Central memory CD8-positive, alpha-beta T cell (primary cell): ENCODE results near the gene ALK.

Experiments
- ATAC-seq: fragments of 150-1000 bp; cut with Tn5 transposase; replicated peaks from 2 replicates; pipeline ENCODE4 v1.10.0; 2022; ENCODE audit warnings: mild to moderate bottlenecking, moderate FRiP score, moderate number of reproducible peaks; ENCODE audit not compliant: poor library complexity, severe bottlenecking; ENCODE audit errors: extremely low read depth
- DNase-seq, 2 donors: peaks; one replicate each; pipeline ENCODE4 v3.0.0; 2021; ENCODE audit warnings: low spot score in 2 of 2
- H3K27ac Mint-ChIP-seq: one replicate; pipeline ENCODE4 v1.8.0; 2022; ENCODE audit warnings: low read depth, mild to moderate bottlenecking, moderate library complexity, mixed read lengths
- H3K27me3 Mint-ChIP-seq: one replicate; pipeline ENCODE4 v1.8.0; 2022; ENCODE audit warnings: mixed read lengths
- H3K36me3 Mint-ChIP-seq: one replicate; pipeline ENCODE4 v1.8.0; 2022; ENCODE audit warnings: mild to moderate bottlenecking, moderate library complexity, mixed read lengths; ENCODE audit not compliant: insufficient read depth
- H3K4me1 Mint-ChIP-seq: one replicate; pipeline ENCODE4 v1.8.0; 2022; ENCODE audit warnings: mixed read lengths
- H3K4me3 Mint-ChIP-seq: one replicate; pipeline ENCODE4 v1.8.0; 2022; ENCODE audit warnings: mild to moderate bottlenecking, moderate library complexity, mixed read lengths
- H3K9me3 Mint-ChIP-seq: one replicate; pipeline ENCODE4 v1.8.0; 2022; ENCODE audit warnings: mixed read lengths

The ALK gene

DNA sequence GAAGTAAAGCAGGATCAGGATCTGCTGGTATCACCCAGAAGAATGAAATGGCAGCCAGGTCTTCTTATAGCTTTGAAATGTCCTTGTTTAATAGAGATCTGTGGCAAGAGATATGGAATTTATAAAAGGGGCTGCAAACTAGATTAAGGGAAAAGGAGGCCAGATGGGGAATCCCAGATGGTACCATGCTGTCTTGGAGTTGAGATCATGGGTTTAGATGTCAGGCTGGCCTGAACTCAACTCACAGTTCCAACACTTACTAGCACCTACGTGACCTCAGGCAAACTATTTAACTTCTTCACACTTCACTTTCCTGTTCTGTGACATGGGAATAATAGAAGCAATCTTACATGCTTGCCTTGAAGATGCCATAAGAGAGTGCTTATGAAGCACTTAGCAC, 188.2 kb downstream of the ALK start:
- ATAC-seq (no peak), DNase-seq (no peak)
- H3K36me3 Mint-ChIP-seq = no peaks in the 10 kb centered on the region
- H3K9me3 Mint-ChIP-seq = no peaks in the 10 kb centered on the region
- no peak overlapping the region for H3K27ac Mint-ChIP-seq
- peaks cover 86% of the 10 kb centered on the region for H3K27me3 Mint-ChIP-seq
- no peak overlapping the region for H3K4me3 Mint-ChIP-seq
- H3K4me1 Mint-ChIP-seq = no peaks in the 10 kb centered on the region

DNA sequence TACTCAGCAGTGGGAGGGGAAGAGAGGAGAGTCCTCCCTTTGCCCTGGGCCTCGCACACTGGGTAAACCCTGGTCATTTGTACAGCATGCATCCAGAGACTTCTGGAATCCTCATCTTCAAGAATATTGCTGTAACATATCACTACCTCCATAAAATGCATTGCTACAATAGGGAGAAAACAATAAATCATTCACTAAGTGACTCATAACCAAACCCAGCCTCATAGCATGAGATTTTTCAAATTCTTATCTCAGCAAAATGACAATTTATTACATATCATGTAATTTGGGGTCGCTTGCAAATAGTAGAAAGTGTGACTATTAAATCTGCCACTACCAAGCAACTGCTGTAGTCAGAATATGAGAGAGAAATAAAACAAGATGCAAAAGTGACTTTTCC, 189.4 kb downstream of the ALK start:
- no peaks in the 10 kb centered on the region for H3K36me3 Mint-ChIP-seq
- ATAC-seq = no peak
- H3K27me3 Mint-ChIP-seq = peaks cover 86% of the 10 kb centered on the region
- DNase-seq = no peak
- no peak overlapping the region for H3K27ac Mint-ChIP-seq
- H3K9me3 Mint-ChIP-seq = no peaks in the 10 kb centered on the region
- H3K4me3 Mint-ChIP-seq = no peak overlapping the region
- H3K4me1 Mint-ChIP-seq = no peaks in the 10 kb centered on the region

DNA sequence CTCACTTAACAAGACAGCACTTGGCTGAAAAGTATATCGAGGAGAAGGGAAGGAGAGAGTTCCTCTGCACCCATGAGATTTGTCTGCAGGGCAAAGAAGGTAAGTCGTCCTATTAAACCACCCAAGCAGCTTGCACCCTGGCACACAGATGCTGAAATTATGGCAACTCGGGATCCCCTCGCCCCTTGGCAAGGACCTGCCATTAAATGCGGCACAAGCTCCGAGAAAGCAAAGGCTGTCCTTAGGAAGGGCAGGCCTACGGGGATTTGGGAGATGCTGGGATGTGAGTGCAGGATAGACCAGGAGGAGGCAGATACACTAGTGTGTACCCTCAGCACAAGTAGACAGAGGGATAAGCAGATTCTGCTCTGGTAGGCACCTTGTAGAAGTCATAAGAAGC, 191.5 kb downstream of the ALK start:
- Mint-ChIP-seq H3K27me3 (peaks cover 79% of the 10 kb centered on the region), H3K4me3 (no peak overlapping the region), H3K36me3 (no peaks in the 10 kb centered on the region), H3K4me1 (no peaks in the 10 kb centered on the region), H3K27ac (no peak overlapping the region), H3K9me3 (no peaks in the 10 kb centered on the region)
- no peak for DNase-seq
- ATAC-seq = no peak

DNA sequence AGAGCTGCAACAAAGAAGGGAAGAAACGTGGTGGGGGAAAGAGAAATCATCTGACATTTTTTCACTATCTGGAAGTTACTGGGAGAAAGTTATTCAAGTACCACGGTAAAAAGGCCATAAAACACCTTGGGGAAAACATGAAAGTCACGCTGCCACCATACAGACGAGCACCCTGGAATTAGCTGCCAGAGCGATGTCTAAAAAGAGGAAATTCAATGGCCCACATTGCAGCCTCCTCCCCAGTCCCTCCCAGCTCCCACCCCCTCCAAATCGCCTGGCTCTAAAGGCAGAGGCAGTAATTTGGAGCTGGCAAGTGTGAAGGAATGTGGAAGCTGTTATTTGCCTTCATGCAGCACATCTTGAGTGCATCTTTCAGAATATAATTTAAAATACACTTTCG, 192.0 kb downstream of the ALK start:
- Mint-ChIP-seq H3K9me3 (no peaks in the 10 kb centered on the region), H3K4me1 (no peaks in the 10 kb centered on the region), H3K27ac (no peak overlapping the region), H3K27me3 (peaks cover 79% of the 10 kb centered on the region), H3K36me3 (no peaks in the 10 kb centered on the region), H3K4me3 (no peak overlapping the region)
- ATAC-seq = no peak
- no peak for DNase-seq

DNA sequence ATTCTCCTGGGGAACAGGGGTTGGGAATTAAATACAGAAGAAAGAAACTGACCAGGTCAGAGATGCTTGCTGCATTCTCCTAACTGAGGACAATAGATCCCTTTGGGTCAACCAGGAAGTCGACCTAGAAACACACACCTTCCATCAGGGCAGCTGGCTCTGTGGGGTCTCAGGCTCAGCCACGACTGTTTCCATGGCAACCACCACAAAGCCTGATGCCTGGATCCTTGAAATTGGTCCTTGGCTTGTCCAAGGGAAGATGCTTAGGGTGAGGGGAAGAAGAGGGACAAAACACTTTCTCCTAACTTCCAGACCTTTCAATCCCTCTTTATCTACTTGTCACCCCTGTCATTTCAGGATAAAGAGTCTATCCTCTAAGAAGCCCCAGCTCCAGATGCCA, 194.4 kb downstream of the ALK start:
- no peak for ATAC-seq
- Mint-ChIP-seq H3K27me3 (peaks cover 81% of the 10 kb centered on the region), H3K9me3 (no peaks in the 10 kb centered on the region), H3K36me3 (no peaks in the 10 kb centered on the region), H3K4me3 (no peak overlapping the region), H3K27ac (no peak overlapping the region), H3K4me1 (no peaks in the 10 kb centered on the region)
- DNase-seq = no peak

DNA sequence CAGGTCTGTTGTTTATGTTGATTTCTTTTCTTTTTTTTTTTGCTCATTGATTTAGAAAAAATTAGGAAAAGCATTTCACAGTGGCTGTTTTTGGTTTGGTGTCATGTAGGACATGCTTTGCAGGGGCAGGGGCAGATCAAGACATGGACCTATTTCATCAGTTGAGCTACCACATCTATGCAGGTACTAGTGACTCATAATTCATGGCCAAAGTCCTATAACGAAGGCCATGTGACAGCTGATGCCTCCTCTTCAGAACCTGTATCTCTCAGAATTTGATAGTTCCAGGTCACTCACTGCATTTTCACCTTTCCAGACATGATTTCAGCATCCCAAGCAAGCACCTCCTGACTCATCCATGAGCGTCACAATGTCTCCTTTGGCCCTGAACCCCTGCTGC, 195.8 kb downstream of the ALK start:
- Mint-ChIP-seq H3K27ac (no peak overlapping the region), H3K36me3 (no peaks in the 10 kb centered on the region)
- ATAC-seq = no peak

DNA sequence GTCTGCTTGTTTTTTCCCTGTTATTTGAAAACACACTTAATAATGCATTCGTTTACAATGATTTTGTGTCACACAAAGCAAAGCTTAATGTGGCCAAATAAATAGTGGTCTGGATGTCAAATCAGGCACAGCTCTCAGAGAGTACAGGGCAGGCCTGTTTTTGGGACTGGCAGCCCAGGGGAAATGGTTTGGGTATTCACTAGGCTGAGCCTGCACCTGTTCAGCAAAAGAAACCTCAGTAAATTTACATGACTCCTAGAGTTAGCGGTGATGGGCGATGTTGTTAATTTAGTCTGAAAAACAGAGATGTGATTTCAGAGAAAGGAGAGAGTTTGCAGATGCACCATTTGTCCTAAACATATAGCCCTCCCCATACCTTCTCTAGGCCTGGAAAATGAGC, 197.1 kb downstream of the ALK start:
- no peak for DNase-seq
- Mint-ChIP-seq H3K4me1 (no peaks in the 10 kb centered on the region), H3K27ac (no peak overlapping the region), H3K4me3 (no peak overlapping the region), H3K9me3 (no peaks in the 10 kb centered on the region), H3K27me3 (peaks cover 80% of the 10 kb centered on the region), H3K36me3 (no peaks in the 10 kb centered on the region)
- ATAC-seq = no peak

More for the DNA sequence above, 195.8 kb downstream of the ALK start:
- no peak for DNase-seq
- Mint-ChIP-seq H3K4me3 (no peak overlapping the region), H3K27me3 (peaks cover 88% of the 10 kb centered on the region), H3K9me3 (no peaks in the 10 kb centered on the region), H3K4me1 (no peaks in the 10 kb centered on the region)

DNA sequence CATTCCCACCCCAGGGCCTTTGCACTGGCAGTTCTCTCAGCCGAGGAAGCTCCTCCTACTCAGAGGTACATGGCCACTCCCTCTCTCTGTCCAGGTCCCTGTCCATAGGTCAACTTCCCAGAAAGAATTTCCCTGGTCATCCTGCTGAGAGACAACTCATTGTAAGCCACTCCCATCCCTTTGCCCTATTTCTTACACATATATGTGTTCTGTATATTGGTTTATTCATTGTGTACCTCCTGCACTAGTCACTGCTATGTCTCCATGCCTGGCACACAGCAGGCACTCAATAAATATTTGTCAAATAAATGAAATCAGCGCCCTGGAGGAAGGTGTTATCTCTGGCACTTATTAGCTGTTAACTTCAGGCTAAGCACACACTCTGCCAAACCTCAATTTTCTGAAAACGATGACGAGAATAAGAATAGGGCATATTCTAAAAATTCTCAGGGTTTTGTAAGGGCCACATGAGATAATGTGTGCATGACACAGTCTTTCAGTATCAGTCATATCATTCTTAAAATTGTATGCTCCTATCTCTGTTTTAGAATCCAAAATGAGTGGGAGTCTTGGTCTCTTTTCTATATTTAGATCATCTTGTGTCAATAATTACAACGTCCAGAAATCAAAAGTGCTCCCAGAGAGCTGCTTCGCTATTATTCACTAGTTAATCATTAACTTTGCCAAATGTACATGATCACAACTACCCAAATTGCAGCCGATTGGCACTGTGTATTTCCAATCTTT, 198.0 kb downstream of the ALK start:
- H3K9me3 Mint-ChIP-seq = no peaks in the 10 kb centered on the region
- H3K27me3 Mint-ChIP-seq = peaks cover 80% of the 10 kb centered on the region
- ATAC-seq (no peak), DNase-seq (no peak)
- no peak overlapping the region for H3K27ac Mint-ChIP-seq
- no peaks in the 10 kb centered on the region for H3K4me1 Mint-ChIP-seq
- no peak overlapping the region for H3K4me3 Mint-ChIP-seq
- H3K36me3 Mint-ChIP-seq = no peaks in the 10 kb centered on the region

DNA sequence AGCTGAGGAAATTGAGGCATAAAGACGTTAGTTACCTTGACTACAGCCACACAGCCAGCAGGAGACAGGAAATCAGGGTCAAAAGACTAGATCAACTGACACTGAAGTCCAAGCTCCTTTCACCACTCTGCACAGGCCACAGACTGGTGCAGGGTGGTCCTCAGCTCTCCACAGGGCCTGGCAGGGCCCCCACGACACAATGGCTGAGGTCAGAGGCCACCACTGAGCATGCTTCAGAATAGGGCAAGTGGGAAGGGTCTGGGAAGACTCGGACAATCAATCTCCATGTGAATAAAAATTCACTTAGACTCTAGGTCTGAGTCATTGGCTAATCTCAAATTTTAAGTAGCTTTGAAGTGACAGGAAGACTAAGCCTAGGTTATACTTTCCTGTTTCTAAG, 201.7 kb downstream of the ALK start:
- Mint-ChIP-seq H3K27ac (no peak overlapping the region), H3K9me3 (no peaks in the 10 kb centered on the region), H3K27me3 (peaks cover 76% of the 10 kb centered on the region), H3K4me1 (no peaks in the 10 kb centered on the region), H3K36me3 (no peaks in the 10 kb centered on the region), H3K4me3 (no peak overlapping the region)
- no peak for ATAC-seq
- DNase-seq = no peak

DNA sequence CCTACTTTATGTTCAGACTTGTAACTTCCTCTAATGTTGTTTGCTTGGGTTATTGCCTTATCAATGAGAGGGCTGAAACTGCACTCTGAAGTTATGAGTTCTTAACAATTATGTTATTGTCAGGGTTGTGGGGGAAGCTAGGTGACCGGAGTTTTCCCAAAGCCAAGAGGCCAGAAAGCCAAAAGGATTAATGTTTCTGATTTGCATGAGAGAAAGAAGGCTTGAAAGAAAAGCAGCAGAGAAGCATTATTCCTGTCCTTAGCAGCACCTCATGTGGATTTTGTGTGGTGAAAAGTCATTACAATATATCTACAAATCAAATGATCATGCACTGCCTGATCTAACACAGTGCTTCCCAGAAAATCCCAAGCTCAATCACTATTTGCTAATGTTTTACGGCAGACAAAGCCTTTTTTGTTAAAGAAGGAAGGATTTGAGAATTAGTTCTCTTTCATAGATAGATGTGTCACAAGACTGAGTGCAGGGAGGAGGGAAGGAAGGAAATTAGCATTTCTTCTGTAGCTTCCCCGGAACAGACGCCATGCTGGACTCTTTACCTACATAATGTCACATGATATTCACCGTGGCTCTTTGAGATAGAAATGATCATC, 203.2 kb downstream of the ALK start:
- ATAC-seq (no peak), DNase-seq (no peak)
- Mint-ChIP-seq H3K9me3 (no peaks in the 10 kb centered on the region), H3K4me3 (no peak overlapping the region), H3K27me3 (peaks cover 64% of the 10 kb centered on the region), H3K27ac (no peak overlapping the region), H3K4me1 (no peaks in the 10 kb centered on the region), H3K36me3 (no peaks in the 10 kb centered on the region)

DNA sequence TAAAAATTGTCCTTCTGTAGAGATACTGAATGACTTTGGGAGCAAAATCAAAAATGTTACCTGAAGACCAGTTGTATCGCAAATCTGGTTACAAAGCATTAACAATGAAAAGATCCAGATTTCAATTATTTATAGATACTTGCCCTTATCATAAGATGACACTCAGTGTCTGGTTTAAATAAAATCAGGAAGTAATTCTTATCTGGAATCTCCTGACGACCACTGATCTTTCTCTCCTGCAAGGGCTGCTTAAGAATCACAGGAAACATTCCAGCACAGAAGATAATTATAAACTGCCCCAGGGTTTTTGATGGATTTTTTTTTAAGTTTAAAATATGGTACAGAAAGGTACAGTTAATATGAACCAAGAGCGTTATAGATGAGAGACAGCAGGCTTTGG, 205.7 kb downstream of the ALK start:
- Mint-ChIP-seq H3K4me1 (no peaks in the 10 kb centered on the region), H3K36me3 (no peaks in the 10 kb centered on the region), H3K27me3 (peaks cover 38% of the 10 kb centered on the region), H3K27ac (no peak overlapping the region), H3K4me3 (no peak overlapping the region), H3K9me3 (no peaks in the 10 kb centered on the region)
- DNase-seq (no peak), ATAC-seq (no peak)

DNA sequence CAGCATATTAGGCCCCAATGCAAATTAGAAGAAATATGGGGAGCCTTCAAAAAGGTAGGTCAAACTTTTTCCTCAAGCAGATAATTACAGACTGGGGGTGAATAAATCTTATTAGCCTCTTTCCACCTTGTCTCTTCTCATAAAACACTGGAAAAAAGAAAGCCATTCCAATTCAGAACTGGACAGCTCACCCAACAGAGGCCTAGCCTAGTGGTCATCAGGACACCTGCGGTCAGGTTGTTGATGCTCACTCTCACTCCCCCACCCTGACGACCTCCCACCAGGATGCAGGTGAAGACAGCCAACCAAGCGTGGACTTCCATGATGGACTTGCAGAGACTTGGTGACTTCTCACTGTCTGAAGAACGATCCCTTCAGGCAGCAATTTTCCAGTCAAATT, 207.1 kb downstream of the ALK start:
- Mint-ChIP-seq H3K27me3 (peaks cover 35% of the 10 kb centered on the region), H3K4me1 (no peaks in the 10 kb centered on the region), H3K36me3 (no peaks in the 10 kb centered on the region), H3K4me3 (no peak overlapping the region), H3K27ac (no peak overlapping the region), H3K9me3 (no peaks in the 10 kb centered on the region)
- ATAC-seq (no peak), DNase-seq (no peak)

DNA sequence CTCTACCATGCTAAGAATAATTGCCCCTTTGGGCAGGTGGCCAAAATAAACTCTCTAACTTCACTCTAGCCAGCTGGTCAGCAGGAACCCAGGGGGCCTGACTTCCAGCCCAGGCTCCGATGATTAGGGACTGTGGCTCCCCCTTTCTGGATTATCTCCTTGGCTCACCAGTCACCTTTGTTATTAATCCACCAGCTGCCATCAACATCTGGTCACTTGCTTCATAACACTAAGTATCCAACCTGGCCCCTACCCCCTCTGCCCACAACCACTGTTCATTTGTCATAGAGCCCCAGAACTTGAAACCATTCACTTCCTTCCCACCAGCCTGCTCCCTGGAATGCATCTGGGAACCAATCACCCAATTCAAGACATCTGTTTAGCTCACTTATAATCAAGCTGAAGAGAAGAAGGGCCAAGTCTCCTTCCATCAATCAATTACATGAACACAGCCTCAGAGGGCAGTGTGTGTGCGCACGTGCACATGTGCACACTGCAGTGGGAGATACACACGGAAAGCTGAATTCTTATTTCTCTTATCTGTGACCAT, 215.1 kb downstream of the ALK start:
- no peaks in the 10 kb centered on the region for H3K36me3 Mint-ChIP-seq
- peaks cover 9% of the 10 kb centered on the region for H3K27me3 Mint-ChIP-seq
- H3K4me1 Mint-ChIP-seq = no peaks in the 10 kb centered on the region
- no peak overlapping the region for H3K27ac Mint-ChIP-seq
- DNase-seq (no peak), ATAC-seq (no peak)
- H3K9me3 Mint-ChIP-seq = no peaks in the 10 kb centered on the region
- no peak overlapping the region for H3K4me3 Mint-ChIP-seq
